DOHH2 (cell line): ENCODE results near the gene CLPTM1L.

Experiments used
- H3F3A ChIP-seq: fragments of 200-600 bp; sonication (generic), shearing (Covaris generic); 2 replicates; pipeline ENCODE4 v1.6.0; 2016; ENCODE audit warnings: antibody characterized with exemption, mild to moderate bottlenecking; ENCODE audit not compliant: control insufficient read depth, insufficient read depth
- H3K27ac ChIP-seq: fragments of 200-600 bp; sonication (generic); 2 replicates; pipeline ENCODE4 v1.5.1; 2014; ENCODE audit warnings: low read depth, mild to moderate bottlenecking, low read length, moderate library complexity
- H3K27me3 ChIP-seq: fragments of 200-600 bp; sonication (generic); 2 replicates; pipeline ENCODE4 v1.6.1; 2014; ENCODE audit warnings: mild to moderate bottlenecking, low read length, mixed read lengths; ENCODE audit not compliant: control insufficient read depth
- H3K36me3 ChIP-seq: fragments of 200-600 bp; sonication (generic); 2 replicates; pipeline ENCODE4 v1.6.1; 2014; ENCODE audit warnings: mild to moderate bottlenecking, low read length, moderate library complexity, mixed read lengths; ENCODE audit not compliant: control insufficient read depth
- H3K4me1 ChIP-seq: fragments of 200-600 bp; sonication (generic); 2 replicates; pipeline ENCODE4 v1.6.1; 2014; ENCODE audit warnings: mild to moderate bottlenecking, low read length, mixed read lengths; ENCODE audit not compliant: control insufficient read depth
- H3K4me2 ChIP-seq: fragments of 200-600 bp; sonication (generic); 2 replicates; pipeline ENCODE4 v1.6.0; 2014; ENCODE audit warnings: mild to moderate bottlenecking, low read length, moderate library complexity
- H3K4me3 ChIP-seq: fragments of 200-600 bp; sonication (generic); 2 replicates; pipeline ENCODE4 v1.5.1; 2014; ENCODE audit warnings: mild to moderate bottlenecking, low read length, mixed read lengths
- H3K79me2 ChIP-seq: fragments of 200-600 bp; sonication (generic); 2 replicates; pipeline ENCODE4 v1.6.1; 2014; ENCODE audit warnings: mild to moderate bottlenecking, low read length, mixed read lengths; ENCODE audit not compliant: control insufficient read depth
- H3K9me2 ChIP-seq: fragments of 200-600 bp; sonication (generic); replicated peaks from 2 replicates; pipeline ENCODE4 v1.6.1; 2014; ENCODE audit warnings: mild to moderate bottlenecking, low read length, mixed read lengths; ENCODE audit not compliant: control insufficient read depth
- H3K9me3 ChIP-seq: fragments of 200-600 bp; sonication (generic); 2 replicates; pipeline ENCODE4 v1.6.1; 2014; ENCODE audit warnings: antibody characterized with exemption, low read length, mixed read lengths; ENCODE audit not compliant: control insufficient read depth, insufficient read depth
- H4K20me1 ChIP-seq: fragments of 200-600 bp; sonication (generic); 2 replicates; pipeline ENCODE4 v1.6.0; 2014; ENCODE audit warnings: low read depth, mild to moderate bottlenecking, antibody characterized with exemption, low read length, moderate library complexity; ENCODE audit not compliant: control insufficient read depth, insufficient read depth
- CTCF ChIP-seq: fragments of 200-600 bp; sonication (generic); IDR thresholded peaks from one replicate; pipeline ENCODE4 v1.5.1; 2014; ENCODE audit warnings: antibody characterized with exemption, mild to moderate bottlenecking, low read depth, low read length; ENCODE audit not compliant: poor library complexity, severe bottlenecking
- EZH2phosphoT487 ChIP-seq: fragments of 200-600 bp; sonication (generic); IDR thresholded peaks from 2 replicates; pipeline ENCODE4 v1.6.1; 2017; ENCODE audit warnings: borderline replicate concordance, mild to moderate bottlenecking, antibody characterized with exemption, low read length, moderate library complexity, mixed read lengths

CLPTM1L gene

GRCh38 chr5:1366514-1366913, 21.6 kb upstream of the CLPTM1L start:
- Histone ChIP-seq H3K27ac (peak overlapping the region; percentile 11; the same call in 1 of the 2 replicates), H4K20me1 (no peaks in the 10 kb centered on the region), H3F3A (no peaks in the 10 kb centered on the region), H3K36me3 (no peaks in the 10 kb centered on the region), H3K9me3 (no peaks in the 10 kb centered on the region), H3K79me2 (no peaks in the 10 kb centered on the region), H3K4me1 (peaks cover 33% of the 10 kb centered on the region), H3K4me2 (peak overlapping the region; percentile 62), H3K9me2 (no peaks in the 10 kb centered on the region), H3K27me3 (peaks cover 27% of the 10 kb centered on the region), H3K4me3 (peak overlapping the region; percentile 52)
- no peak for TF ChIP-seq EZH2phosphoT487
- no peak for TF ChIP-seq CTCF

DNA sequence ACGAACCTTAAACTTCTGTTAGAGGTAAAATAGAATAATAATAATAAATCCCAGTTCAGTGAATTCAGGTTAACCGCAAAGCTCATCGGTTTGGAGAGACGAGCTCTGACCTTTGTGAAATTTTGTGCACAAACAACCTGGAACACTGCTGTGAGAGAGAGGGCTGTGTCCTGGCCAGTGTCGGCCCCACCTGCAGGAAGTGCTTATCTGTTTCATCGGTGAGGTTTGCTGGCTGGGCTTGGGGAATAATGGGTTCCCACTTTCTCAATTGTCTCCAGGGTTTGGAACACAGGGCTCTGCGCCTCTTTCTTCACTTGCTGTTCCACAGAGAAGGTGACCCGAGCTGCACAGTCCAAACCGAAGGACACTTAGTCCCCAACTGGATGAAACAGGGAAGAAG, 19.3 kb upstream of the CLPTM1L start:
- Histone ChIP-seq H3K27ac (no peak overlapping the region), H3K79me2 (no peaks in the 10 kb centered on the region), H3K36me3 (no peaks in the 10 kb centered on the region), H3K27me3 (peaks cover 35% of the 10 kb centered on the region), H3K9me2 (no peaks in the 10 kb centered on the region), H3K9me3 (no peaks in the 10 kb centered on the region), H3K4me2 (no peak overlapping the region), H3F3A (no peaks in the 10 kb centered on the region), H4K20me1 (no peaks in the 10 kb centered on the region), H3K4me3 (no peak overlapping the region), H3K4me1 (peaks cover 28% of the 10 kb centered on the region)
- TF ChIP-seq CTCF: no peak
- no peak for TF ChIP-seq EZH2phosphoT487

- Histone ChIP-seq H4K20me1 (no peaks in the 10 kb centered on the region), H3K4me1 (peaks cover 28% of the 10 kb centered on the region), H3K4me3 (no peak overlapping the region), H3K79me2 (no peaks in the 10 kb centered on the region), H3F3A (no peaks in the 10 kb centered on the region), H3K36me3 (no peaks in the 10 kb centered on the region), H3K9me2 (no peaks in the 10 kb centered on the region), H3K4me2 (no peak overlapping the region), H3K27ac (no peak overlapping the region), H3K9me3 (no peaks in the 10 kb centered on the region), H3K27me3 (peaks cover 35% of the 10 kb centered on the region)
- TF ChIP-seq CTCF (no peak), EZH2phosphoT487 (no peak)
These were observed 18.7 kb upstream of the CLPTM1L start for GRCh38 chr5:1363581-1363980.

DNA sequence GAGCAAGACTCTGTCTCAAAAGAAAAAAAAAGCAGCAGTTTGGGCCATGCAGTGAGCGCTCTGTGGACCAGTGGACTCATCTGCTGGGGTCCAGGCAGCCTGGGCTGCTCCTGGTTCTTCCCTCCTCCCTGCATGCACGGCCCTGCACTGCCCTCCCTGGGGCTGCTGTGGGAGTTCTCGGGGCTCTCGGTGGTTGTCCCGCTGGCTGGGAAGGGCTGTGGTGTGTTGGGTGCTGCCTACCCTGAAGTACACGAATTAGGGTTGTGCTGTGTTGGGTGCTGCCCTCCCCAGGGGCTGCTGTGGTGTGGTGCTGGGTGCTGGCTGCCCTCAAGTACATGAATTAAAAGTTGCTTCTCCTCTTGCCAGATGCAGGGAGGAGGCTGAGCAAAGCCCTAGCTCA, 18.3 kb upstream of the CLPTM1L start:
- Histone ChIP-seq H3F3A (no peaks in the 10 kb centered on the region), H4K20me1 (no peaks in the 10 kb centered on the region), H3K9me2 (no peaks in the 10 kb centered on the region), H3K4me3 (no peak overlapping the region), H3K9me3 (no peaks in the 10 kb centered on the region), H3K4me2 (no peak overlapping the region), H3K27me3 (peaks cover 35% of the 10 kb centered on the region), H3K4me1 (peaks cover 28% of the 10 kb centered on the region), H3K27ac (no peak overlapping the region), H3K36me3 (no peaks in the 10 kb centered on the region), H3K79me2 (no peaks in the 10 kb centered on the region)
- TF ChIP-seq EZH2phosphoT487 (no peak), CTCF (no peak)
